T-helper 2 cell (primary cell): Measurements from ENCODE around the gene SLC25A13.
"Not testable (repeated sequence)": the region's sequence is repeated elsewhere in the genome, so short reads cannot be mapped to it uniquely, and the experiment has no call there.

Experiments used
- DNase-seq, 5 experiments: peaks; one replicate each; pipeline versions ENCODE4 v3.0.0 to v3.0.0-alpha.2; 2012 to 2022

SLC25A13 gene

DNA sequence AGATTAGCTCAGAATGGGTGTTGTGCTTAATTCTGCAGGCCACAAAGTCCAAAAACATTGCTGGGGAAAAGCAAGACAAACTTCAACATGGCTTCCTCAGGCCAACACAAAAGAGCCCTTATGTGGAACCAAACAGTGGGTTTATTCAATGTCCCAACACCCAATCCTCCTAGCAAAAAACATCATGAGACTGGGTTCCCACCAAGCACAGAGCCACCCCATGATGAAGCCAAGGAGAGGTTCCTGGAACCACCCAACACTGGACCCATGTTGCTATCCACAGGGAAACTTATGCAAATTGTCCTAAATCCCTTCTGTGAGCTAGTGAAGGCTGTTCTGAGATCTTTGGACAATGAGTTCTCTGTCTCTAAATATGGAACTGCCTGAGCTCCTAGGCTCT lies 24.0 kb downstream of the SLC25A13 start:
- DNase-seq: no peak

DNA sequence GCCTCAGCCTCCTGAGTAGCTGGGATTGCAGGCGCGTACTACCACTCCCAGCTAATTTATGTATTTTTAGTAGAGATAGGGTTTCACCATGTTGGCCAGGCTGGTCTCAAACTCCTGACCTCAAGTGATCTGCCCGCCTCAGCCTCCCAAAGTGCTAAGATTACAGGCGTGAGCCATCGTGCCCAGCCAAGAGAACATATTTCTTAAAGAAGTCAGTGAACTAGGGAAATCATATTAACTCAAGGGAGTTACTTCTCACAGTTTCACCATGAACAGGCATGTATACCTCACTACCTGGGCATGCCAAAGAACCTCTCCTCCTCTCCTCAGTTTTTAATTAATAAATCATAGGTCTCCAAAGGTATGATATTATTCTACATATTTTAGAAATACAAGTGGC lies 24.5 kb downstream of the SLC25A13 start:
- not testable (repeated sequence) for DNase-seq

DNA sequence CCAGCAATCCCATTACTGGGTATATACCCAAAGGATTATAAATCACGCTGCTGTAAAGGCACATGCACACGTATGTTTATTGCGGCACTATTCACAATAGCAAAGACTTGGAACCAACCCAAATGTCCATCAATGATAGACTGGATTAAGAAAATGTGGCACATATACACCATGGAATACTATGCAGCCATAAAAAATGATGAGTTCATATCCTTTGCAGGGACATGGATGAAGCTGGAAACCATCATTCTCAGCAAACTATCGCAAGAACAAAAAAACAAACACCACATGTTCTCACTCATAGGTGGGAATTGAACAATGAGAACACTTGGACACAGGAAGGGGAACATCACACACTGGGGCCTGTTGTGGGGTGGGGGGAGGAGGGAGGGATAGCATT lies 28.0 kb downstream of the SLC25A13 start:
- DNase-seq: not testable (repeated sequence)

DNA sequence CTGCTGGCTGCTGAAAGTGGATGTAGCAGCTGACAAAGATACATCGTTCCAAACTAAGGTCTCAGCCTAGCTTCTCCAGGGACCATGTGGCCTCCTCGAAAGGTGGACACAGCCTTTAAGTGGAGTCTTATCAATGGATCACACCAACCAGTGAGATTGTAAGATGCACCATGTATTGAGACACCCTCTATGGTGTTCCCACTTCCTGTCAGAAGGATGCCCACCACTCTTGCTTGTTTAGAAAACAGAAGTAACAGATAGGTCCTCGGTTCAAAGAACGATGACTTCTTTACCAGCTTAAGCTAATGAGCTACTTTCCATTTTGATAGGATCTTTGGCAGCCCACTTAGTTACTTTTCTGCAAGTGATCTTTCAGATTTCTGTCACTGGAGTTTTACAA lies 34.3 kb downstream of the SLC25A13 start:
- no peak for DNase-seq

DNA sequence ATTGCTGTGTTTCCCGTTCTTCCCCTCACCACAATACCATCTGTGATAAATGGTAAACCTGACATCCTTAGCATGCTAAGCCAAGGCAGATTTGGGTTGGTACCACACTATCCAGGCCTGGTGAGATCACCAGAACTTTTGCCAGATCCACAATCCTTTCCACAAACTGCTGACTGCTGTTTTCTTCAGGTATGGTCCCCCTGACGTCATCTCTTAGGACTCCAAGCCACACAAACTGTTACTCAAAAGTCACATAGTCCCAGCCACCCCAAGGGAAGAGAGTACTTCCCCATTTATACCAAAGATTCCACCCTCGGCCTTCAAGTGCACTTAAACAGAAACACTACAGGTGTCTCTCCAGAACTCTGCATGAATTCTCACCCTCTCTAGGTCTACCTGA lies 34.8 kb downstream of the SLC25A13 start:
- DNase-seq: no peak

DNA sequence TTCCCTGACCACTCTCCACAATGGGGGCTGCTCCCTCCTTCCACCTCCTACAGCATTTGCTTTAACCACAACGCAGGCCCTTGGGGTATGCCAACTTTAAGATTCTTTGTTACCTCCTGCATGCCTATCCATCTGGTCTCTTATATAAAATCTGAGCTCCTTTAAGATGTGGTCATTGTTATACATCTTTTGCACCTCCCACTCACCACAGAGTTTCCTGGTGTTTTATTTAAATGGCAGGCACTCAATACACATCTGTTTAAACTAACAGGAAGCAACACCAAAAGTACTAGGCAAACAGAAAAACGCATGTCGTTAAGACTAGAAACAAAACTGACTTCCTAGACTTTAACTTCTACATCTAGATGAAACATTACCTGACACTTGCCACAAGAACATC lies 36.3 kb downstream of the SLC25A13 start:
- peak in 3 of 5 experiments; percentile 7 to 93 (median 53) for DNase-seq

- peak in 1 of 5 experiments; percentile 49 for DNase-seq
Observed at GRCh38 chr7:96284835-96285234, 37.1 kb downstream of the SLC25A13 start.

GRCh38 chr7:96284240-96284639 lies 37.7 kb downstream of the SLC25A13 start:
- no peak for DNase-seq

DNA sequence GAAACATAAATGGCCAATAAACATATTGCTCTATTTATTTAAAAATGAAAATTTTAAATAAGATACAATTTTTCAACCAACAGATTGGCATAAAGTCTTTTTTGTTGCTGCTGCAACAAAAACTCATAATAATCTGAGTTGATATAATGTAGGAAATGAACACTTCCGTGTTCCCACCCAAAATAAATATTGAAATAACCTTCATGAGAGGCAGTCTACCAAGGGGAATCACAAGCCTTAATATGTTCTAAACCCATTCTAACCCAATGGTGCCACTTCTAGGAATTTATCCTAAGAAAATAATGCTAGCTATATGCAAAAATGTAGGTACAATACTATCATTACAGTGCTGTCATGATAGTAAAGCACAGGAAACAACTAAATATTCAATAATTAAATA lies 39.1 kb downstream of the SLC25A13 start:
- no peak for DNase-seq

GRCh38 chr7:96277921-96278320 lies 44.0 kb downstream of the SLC25A13 start:
- no peak for DNase-seq

DNA sequence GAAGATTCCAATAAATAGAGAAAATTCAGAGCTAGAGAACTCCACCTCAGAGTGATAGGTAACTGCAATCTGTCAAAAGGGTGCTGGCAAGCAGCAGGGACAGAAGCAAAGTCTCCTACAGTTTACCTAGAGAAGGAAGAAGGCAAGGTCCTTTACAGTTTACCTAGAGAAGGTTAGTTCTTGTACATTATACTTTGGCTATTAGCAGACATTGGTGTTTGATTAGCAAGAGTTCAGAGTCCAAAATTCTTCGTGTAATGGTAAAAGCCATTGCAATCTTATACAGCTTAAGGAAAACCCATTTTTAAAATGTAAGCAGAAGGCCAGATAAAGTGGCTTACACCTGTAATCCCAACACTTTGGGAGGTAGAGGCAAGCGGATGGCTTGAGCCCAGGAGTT lies 45.9 kb downstream of the SLC25A13 start:
- DNase-seq: no peak

DNA sequence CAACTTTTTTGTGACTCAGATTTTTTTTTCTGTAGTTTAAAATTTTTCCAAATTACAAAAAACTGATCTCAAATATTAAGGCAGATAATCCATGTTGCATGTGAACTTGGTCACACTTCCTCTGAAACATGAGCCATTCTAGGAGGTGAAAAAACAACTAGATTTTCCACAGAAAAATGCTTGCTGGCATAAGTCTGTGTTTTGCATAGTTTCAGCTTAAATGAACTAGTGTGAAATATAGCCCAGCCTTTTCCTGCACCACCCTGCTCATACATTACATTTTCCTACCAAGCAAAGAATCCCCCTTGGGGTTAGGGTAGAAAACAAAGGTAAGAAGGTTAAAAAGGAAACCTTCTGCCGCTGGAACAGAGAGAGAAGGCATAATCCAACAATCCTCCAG lies 48.2 kb downstream of the SLC25A13 start:
- DNase-seq: no peak

GRCh38 chr7:96269246-96269994 lies 52.5 kb downstream of the SLC25A13 start:
- DNase-seq: no peak

DNA sequence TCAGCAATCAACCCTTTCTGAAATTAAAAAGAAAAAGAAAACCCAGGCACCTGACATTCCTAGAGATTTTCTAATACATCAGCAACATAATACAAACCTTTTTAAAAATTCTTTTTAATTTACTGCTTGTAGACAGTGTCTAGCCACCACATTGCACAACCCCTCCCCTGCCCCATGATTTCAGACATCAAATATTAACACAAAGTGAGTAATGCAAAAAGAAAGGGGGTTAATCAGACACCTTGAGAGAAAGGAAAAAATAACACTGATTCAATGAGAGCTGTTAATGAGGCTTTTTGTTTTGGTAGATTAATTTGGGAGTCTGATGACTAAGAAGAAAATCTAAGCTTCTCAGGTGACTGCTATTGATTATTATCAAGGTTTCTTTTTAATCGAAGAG lies 55.3 kb downstream of the SLC25A13 start:
- DNase-seq: no peak

DNA sequence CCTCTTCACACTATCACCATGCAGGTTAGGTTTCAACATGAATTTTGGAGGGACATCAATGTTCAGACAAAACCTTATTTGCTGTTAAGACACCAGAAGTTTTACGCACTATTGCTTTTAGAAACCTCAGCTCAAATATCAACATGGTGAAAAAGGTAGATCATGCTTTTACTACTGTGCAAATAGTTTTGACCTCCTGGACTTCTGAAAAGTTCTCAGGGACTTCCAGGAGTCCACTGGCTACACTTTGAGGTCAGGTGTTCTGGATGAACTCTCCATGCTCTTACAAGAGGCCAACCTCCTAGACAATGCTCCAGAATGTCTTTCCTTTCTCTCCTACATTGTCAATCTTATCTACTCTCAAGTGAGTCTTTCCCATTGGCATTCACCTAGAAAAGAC lies 55.9 kb downstream of the SLC25A13 start:
- no peak for DNase-seq

GRCh38 chr7:96253964-96254363 lies 67.9 kb downstream of the SLC25A13 start:
- DNase-seq: no peak

DNA sequence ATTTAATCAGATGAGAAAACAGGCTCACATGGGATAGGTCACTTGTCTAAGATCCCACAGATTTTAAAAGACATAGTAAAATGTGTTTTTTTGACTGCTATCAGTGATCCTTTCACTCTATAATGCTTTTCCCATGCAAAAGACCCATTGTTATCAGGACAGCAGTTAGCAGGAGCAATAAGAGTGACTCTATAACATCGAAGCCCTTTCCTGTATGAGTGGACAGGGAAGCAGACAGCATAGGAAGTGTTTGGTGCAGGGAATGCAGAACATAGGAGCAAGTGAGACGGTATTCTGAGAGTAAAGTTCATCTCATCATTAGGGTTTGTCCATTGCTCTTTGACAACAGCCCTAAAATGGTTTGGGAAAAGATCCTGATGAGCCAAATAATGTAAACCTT lies 68.5 kb downstream of the SLC25A13 start:
- no peak for DNase-seq

- DNase-seq: no peak
Observed at GRCh38 chr7:96250776-96251361, 71.0 kb downstream of the SLC25A13 start.

GRCh38 chr7:96248405-96248804 lies 73.5 kb downstream of the SLC25A13 start:
- no peak for DNase-seq

- no peak for DNase-seq
Observed at GRCh38 chr7:96246919-96247318, 75.0 kb downstream of the SLC25A13 start.

DNA sequence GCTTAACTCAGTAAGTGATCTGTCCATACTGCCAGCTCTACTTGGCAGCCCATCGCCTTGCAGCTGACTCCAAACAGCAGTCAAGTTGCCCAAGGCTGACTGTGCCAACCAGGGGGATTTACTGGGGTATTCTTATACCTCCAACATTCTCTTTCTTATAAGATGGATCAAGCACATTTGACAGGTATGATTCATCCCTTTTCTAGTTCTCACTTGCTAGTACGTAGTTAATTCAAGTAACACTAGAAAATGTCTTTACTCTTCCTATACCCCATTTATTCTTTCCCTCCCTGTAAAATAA lies 77.0 kb downstream of the SLC25A13 start:
- no peak for DNase-seq

GRCh38 chr7:96244244-96244991 lies 77.5 kb downstream of the SLC25A13 start:
- no peak for DNase-seq

DNA sequence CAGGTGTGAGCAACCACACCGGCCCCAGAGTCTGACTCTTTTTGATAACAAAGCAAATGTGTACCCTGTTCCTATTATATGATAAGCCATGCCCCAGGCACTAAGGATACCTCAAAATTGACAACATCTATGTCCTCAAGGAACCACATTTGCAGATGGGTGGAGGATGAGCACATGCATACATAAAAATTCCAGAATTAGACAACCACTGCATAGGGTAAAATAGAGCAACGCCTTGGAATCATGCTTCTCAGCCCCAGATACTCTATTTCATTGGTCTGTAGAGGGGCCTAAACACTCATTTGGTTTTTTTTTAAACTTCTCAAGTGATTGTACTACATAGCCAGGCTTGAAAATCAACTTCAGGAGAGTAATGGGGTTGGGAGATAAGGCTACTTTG lies 78.7 kb downstream of the SLC25A13 start:
- DNase-seq: no peak

DNA sequence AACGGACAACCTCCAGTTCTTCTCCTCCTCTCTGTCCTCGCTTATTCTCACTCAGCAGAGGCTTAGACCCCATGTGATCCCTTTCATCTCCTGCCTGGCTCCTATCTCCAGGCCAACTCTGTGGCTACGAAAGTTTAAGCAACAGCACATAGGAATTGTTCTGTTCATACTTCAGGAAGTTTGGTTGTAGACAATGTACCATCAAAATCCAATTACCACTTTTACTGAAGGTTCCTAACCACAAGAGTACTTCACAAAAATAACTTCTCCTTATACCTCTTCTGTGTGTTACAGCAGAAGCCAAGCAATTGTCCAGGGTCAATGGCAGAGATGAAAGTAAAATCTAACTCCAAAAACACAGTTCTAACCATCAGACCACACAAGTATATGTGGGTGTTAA lies 80.0 kb downstream of the SLC25A13 start:
- DNase-seq: no peak
